Skin of body (tissue), 2 donors: ENCODE measurements around the gene PRDM8. TPM values are rescaled to one million over a fixed set of nuclear protein-coding genes. Genes with fewer than 3 reads are reported as not detected.

Experiments used
- DNase-seq: peaks from one replicate; lab custom pipeline; 2025; lab: John Stamatoyannopoulos, UW
- total RNA-seq: library from RNA; depleted of rRNA; stranded (reverse); fragments of >200 nt; gene quantifications from one replicate; pipeline ENCODE4 v1.2.3, GENCODE V29; 2014

PRDM8 gene
- total RNA-seq, 1 donor from 2014 or later: 0.59 TPM

DNA sequence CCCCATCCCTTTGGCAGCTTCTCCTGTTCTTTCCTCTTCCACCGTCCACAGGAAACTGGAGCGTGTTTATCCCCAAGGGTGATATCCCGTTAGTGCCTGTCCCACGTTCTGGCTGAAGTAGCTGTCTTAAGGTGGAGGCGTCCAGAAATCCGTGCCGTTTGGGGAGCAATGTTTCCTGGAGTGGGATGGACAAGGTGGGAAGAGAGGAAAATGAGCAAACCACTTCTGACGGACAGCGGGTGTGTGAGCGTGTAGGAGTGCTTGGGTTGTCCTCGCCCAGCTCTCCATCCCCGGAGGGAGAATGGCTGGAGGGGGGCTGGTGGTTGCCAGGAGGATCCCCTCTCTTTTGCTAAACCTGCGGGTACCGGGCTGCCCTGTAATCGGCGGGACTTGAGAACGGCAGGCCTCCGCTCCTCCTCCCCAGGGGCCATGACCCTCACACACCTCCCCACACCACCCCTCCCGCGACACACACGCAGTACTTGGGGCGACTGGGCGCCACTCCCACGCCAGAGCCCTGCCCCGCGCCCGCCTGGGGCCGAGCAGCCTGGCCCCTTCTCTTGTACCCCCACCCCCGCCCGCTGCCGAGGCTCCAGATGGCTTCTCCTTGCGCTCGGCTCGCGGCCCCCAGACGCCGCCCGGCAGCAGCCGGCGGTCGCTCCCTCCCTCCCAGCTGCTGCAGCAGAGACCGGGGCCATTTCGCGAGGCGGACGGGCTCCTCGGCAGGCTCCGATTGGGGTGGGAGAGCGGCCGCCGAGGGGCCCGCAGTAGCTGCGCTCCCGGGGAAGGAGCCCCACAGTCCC, 13.9 kb upstream of the PRDM8 start:
- DNase-seq: peak; percentile 35

DNA sequence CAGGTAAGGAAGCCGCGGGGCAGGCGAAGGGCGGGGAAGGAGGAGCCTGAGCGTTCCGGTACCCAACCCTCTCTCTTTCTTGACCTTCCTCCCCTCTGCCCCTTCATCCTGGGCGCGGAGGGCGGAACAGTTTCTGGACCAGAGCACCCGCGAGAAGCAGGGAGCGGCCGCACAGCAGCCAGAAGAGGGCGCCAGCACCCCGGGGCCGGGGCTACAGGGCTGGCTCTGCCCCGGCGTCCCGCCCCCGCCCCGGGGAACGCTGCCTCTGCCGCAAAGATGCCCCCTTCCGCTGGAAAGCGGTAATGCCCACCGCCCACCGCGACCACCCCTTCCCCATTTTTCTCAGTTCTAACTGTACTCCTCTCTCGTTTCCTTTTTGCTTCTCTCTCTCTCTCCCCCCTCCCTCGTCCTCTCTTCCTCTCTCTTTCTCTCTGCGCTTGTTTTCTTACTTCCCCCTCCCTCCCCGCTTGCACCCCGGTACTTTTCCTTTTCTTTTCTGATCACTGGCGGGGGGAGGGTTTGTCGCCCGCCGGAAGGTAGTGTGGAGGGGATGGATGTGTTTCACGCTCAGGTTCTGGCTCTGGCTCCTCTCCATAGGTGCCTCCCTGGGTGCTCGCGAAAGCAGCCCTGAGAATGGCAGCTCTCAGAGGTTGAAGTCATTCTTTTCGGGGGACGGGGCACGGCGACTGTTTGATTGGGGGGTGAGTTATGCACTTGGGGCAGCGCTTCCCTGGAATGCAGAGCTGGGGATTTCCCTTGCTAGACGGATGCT, 13.1 kb upstream of the PRDM8 start:
- DNase-seq: peak; percentile 35

- peak; percentile 21 for DNase-seq
Measured at GRCh38 chr4:80184825-80185756, 12.2 kb upstream of the PRDM8 start.

- no peak for DNase-seq
Measured at GRCh38 chr4:80185787-80186548, 11.3 kb upstream of the PRDM8 start.

- DNase-seq: no peak
Measured at GRCh38 chr4:80186676-80187075, 10.6 kb upstream of the PRDM8 start.

- no peak for DNase-seq
Measured at GRCh38 chr4:80187677-80188076, 9.6 kb upstream of the PRDM8 start.

DNA sequence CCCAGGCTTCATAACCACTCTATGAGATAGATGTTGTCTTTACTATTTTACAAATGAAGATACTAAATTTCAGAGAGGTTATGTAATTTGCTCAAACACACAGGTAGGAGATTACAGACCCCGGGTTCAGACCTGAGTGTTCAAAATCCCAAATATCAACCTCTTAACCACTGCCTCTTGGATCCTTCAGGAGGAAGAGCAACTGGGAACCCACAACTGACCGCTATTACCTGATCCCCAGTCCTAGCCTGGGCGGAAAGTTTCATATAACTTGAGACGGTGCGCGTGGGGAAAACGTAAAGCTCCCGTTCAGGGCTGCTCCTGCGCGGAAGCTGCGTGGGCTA, 8.9 kb upstream of the PRDM8 start:
- no peak for DNase-seq

- no peak for DNase-seq
Measured at GRCh38 chr4:80188801-80189458, 8.4 kb upstream of the PRDM8 start.

GRCh38 chr4:80189581-80189955, 7.7 kb upstream of the PRDM8 start:
- no peak for DNase-seq

DNA sequence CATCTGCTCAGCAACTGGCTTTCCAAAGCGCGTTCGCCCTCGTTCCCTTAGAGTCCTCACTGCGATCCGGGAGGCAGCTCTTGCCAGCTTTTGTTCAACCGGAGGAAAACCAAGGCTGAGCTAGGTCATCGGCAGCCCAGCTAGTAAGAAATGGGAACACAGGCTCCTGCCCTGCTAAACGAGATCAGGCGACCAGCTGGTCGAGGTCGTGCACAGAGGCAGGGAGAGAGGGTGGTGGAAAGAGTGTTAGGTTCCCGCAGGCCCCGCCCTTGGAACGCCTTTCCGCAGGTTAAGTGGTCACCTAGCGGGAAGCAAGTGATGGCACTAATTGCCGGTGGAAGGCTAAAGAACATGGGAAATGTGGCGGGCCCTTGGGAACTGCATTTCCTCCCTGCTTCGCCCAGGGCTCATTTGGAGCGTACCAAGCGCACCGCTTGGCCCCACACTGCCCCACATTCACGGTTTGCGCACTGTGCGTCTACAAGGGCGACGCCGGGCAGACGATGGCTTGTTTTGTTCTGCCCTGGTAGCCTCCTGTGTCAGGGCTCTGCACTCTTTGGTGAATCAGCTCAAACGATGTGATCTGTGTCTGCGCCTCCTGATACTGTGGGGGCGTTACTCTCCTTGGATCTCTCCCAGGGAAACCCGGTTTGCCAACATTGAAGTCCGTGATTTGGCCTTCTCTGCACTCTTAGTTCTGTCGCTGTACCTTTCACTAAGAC, 7.2 kb upstream of the PRDM8 start:
- DNase-seq: no peak

- no peak for DNase-seq
Measured at GRCh38 chr4:80192252-80192866, 4.9 kb upstream of the PRDM8 start.

DNA sequence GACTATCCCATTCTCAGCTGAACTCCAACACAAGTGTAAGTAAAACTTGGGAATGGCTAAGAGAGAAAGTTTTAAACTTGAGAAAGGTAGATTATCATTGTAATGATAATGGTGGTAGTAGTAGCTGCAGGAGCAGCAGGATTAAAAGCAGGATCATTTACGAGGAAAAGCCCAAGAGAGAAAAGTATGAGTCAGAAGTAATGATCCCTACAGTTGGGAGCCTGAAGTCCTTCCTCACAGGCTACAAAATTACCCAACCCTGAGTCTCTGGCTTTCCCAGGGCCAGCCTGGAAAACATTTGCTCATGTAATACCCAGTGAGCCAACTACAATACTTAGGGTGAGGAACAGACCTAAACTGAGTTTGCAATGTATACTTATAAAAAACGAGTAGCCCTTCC, 4.4 kb upstream of the PRDM8 start:
- no peak for DNase-seq

DNA sequence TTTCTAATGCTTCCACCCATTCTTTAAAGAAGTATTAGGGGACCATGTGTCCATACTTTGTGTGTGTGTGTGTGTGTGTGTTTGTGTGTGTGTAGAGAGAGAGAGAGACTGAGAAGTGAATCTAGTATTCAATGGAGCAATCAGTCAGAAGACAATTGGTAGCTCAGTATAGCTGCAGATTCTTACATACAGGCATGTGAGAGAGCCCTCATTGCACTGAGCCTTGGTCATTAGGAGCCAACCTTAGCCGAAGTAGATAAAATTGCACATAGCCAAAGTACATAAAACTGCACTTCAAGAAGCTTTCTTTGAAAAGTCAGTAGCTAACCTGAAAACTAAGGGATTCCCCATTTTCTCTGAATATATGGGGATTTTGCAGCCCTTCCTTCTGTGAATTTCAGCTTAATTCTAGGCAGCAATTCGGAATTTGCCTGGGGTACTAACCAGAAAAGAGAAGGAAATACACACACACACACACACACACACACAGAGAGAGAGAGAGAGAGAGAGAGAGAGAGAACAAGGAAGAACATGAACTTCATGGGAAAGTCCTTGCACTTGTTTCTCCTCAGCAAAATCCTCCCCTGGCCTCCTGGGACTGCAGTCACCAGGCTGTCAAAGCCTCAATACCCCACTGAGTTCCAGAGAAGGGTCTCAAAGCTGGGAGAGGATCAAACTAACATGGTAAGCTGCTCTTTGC, 1.7 kb upstream of the PRDM8 start:
- no peak for DNase-seq

DNA sequence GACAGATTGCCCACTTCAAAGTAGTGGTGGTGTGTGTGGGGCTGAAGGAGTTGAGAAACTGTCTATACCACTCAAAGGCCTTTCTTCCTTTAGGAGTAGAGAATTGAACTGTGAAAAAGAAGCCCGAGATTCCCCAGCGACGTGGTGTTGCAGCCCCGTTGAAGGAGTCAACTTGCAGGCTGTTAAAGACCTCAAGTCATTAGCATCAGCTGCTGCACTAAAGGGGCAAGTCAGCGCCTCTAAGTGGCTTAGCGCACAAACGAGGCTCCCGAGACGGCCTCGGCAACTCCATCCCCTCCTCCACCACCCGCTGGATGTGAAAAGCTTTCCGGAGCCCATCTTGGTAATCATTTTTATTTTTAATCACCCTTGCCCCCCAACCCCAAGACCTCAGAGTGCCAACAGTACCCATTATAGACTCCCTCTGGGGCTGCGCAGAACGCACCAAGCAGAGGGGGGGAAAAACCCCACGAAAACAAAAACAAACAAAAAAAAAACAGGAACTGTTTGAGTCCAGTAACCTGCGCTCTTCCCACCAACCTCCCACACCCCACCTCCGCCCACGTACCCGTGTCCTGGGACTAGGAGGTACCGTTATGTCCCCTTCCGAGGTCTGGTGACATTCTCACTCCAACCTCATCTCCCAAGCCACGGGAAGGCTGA, 913 bp upstream of the PRDM8 start:
- no peak for DNase-seq

DNA sequence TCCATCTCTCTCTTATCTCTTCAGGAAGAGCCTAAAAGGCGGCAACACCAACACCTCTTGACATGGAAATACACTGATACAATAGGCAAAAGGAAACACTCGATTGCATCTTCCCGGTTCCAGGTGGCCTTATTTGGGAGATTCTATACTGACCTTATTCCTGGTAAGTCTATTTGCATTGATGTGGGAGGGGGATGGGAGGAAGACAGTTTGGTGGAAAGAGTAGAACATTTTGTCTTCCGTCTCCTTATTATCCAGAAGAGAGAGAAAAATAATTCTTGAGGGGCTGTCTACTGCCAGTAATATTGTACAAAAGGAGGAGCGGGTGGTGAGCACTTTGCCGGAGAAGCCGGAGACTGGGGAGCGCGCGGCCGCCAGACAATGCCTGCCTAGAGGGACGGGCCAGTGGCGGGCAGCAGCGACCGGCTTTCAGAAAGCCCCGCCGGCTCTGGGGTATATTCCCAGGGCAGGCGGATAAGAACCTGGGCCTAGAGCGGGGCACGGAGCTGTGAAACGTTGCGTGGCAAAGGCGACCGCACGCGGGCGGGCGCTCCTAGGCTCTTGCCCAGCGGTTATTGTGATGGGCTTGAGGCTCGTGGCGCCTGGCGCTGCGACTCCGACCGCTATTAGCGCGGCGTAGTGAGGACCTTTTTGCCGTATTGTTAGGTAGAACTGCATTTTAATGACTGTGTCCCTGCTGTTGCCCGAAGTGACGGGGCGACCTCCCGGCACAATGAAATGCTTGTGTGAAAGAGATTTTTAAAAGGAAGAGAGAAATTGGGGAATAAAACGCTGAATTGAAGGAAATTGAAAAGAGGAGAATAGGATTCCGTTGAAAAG, 518 bp downstream of the PRDM8 start:
- no peak for DNase-seq

DNA sequence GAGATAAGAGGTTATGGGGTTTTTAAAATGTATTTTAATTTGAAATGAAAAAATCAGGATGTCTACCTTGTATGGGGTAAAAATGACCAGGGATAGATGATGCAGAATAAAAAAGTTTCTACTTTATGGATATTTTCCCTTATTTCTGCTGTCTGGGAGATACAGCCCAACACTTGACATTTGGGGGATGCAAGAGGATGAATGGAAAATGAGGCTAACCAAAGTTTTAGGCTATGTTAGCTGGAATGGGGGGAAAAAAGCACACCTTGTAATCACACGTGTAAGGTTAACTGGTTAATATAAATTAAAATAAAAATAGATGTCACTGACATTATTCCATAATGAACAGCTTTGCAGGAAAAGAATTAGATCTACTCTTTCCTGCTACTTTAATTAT, 1.1 kb downstream of the PRDM8 start:
- DNase-seq: no peak

- no peak for DNase-seq
Measured at GRCh38 chr4:80199004-80199560, 1.8 kb downstream of the PRDM8 start.
